RKO (cell line): ENCODE results near the gene TFB2M.

Experiments used
- DNase-seq: peaks from one replicate; pipeline ENCODE4 v3.0.0-alpha.2; 2016; ENCODE audit warnings: low spot score

TFB2M gene

GRCh38 chr1:246552110-246552509 is 14.0 kb downstream of the TFB2M start:
- DNase-seq: no peak

DNA sequence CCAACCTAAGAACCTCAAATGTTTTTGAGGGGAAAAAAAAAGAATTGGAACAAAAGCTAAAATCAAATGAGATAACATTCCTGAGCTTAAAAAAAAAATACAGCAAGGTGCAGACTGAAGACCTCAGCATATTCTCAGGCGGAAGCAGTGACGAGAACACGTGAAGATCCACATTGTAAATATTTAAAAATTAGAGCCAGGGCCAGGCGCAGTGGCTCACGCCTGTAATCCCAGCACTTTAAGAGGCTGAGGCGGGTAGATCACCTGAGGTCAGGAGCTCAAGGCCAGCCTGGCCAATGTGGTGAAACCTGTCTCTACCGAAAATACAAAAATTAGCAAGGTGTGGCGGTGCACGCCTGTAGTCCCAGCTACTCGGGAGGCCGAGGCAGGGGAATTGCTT is 15.7 kb downstream of the TFB2M start:
- DNase-seq: no peak

DNA sequence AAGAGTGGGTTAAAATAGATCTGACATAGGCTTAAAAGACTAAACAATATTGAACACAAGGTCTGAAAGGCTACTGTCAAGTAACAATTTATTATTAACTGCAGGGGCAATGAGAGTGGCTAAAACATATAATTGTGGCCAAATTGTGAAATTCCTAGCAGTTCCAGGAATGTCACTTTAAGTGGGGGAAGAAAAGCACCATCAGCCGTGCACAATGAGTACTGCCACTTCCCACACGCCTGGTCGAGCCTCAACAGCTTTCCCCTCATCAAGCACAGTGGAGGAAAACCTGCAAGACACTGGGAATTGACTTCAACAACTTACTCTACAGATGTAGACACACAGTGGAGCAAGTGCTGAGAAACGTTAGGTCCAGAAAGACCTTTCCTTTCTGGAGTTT is 16.4 kb downstream of the TFB2M start:
- DNase-seq: no peak

DNA sequence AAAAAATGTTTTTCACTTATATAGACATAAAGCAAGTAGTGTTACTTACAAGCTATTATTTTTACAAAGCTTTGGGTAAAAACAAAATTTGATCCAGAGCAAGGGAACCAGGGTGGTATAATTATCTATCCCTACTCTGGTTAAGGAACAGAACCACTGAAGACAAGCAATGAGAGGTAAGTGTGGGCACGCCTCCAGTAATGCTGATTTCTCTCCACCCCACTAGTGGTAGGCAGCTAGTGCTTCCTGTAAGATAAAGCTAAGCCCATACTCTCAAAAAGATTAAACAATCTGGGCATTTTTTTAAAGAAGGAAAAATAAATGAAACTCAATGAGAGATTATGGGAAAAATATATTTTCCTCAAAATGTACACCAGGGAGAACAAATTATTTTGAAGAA is 22.1 kb downstream of the TFB2M start:
- DNase-seq: no peak

- no peak for DNase-seq
Measured at GRCh38 chr1:246540738-246541491, 25.1 kb downstream of the TFB2M start.

- no peak for DNase-seq
Measured at GRCh38 chr1:246537887-246538286, 28.2 kb downstream of the TFB2M start.

GRCh38 chr1:246537441-246537840 is 28.6 kb downstream of the TFB2M start:
- DNase-seq: no peak

DNA sequence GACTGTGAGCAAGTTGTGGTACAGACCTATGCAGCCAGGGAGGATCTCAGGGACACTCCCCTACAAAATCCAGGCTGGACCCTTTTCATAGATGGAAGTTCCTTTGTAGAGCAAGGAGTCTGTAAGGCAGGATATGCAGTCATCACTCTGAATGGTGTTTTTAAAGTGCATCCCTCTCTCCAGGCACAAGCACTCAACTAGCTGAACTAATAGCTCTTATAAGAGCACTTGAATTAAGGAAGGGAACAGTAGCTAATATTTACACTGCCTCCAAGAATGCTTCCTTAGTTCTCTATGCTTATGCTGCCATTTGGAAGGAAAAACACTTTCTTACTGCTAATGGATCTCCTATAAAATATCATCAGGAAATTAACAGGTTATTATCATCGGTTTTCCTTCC is 31.9 kb downstream of the TFB2M start:
- no peak for DNase-seq

DNA sequence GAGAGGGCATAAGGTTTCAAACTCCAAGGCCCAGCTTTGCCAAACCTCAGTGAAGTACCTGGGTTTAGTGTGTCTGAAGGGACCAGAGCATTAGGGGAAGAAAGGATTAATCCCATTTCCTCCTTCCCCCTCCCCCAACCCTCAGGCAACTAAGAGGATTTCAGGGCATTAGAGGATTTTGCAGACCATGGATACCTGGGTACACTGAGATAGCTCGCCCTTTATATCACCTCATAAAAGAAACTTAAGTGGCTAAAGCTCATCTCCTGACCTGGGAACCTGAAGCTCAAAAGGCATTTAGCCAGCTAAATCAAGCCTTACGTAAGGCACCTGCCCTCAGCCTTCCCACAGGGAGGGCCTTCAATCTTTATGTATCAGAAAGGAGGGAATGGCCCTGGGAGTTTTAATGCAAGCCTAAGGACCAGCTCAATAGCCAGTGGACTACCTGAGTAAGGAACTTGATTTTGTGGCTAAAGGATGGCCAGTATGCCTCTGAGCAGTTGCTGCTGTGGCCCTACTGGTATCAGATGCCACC is 32.6 kb downstream of the TFB2M start:
- no peak for DNase-seq

DNA sequence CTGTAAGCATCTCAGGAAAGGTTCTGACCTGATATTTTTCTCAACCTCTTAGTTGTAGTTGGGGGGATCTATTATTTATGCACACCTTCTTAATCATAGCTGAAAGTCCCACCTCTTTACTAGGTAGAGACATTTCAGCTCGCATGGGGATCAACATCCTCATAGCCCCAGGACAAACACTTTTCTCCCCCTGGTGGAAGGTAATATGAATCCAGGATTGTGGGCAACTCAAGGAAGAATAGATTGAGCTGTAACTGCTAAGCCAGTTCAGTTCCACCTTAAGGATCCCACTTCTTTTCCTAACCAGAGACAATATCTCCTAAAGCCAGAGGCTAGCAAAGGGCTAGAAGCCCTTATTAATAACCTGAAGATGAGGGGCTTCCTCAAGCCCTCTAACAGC is 33.5 kb downstream of the TFB2M start:
- DNase-seq: no peak

- no peak for DNase-seq
Measured at GRCh38 chr1:246530482-246530881, 35.6 kb downstream of the TFB2M start.

- DNase-seq: no peak
Measured at GRCh38 chr1:246528933-246529731, 36.9 kb downstream of the TFB2M start.

GRCh38 chr1:246527402-246528088 is 38.5 kb downstream of the TFB2M start:
- DNase-seq: no peak

DNA sequence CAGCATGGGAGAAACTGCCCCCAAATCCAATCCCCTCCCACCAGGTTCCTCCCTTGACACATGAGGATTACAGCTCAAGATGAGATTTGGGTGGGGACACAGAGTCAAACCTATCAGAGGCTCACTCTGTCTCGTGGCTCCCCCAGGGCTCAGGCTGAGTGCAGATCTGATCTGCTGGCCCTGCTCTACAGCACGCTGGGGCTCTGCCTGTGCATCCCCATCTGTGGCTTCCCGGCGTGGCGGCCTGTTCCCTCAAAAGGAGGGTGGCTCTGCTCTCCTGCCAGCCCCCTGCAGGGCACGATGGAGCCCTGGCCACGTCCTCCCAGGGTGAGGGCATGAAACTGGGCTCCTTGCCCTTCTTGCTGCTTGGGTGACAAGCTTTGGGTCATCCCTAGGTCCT is 39.1 kb downstream of the TFB2M start:
- no peak for DNase-seq

DNA sequence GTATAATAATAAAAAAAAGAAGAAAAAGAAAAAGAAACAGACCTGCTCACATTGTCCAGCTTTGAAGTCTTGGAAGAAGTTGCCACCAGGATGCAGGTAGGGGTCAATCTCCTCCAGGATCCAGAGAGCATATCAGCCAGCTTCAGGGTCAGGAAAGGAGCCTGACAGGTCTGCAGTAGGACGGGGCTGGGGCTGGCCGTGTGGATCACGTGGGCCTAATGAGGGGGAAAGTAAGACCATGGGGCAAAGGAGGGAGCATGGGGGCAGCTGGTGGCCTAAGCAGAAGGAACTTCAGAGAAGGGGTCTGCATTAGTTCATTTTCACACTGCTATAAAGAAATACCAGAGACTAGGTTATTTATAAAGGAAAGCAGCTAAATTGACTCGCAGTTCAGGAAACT is 39.7 kb downstream of the TFB2M start:
- DNase-seq: no peak

DNA sequence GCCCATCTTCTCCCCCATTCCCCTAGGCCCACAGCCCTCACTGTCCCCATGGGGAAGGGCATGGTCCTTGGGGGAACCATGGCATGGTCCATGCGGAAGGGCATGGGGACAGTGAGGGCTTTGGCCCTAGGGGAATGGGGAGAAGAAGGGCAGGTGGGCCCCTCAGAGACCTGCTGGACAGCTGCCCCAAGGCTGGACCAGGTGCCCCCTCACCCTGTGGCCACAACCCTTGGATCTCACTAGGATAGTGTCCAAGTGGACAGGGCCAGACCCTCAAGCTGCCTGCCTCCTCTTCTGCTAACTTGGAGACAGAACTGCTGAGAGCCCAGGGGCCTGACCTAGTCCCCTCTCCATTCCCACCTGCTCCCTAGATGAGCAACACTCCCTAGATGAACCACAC is 46.5 kb downstream of the TFB2M start:
- no peak for DNase-seq

DNA sequence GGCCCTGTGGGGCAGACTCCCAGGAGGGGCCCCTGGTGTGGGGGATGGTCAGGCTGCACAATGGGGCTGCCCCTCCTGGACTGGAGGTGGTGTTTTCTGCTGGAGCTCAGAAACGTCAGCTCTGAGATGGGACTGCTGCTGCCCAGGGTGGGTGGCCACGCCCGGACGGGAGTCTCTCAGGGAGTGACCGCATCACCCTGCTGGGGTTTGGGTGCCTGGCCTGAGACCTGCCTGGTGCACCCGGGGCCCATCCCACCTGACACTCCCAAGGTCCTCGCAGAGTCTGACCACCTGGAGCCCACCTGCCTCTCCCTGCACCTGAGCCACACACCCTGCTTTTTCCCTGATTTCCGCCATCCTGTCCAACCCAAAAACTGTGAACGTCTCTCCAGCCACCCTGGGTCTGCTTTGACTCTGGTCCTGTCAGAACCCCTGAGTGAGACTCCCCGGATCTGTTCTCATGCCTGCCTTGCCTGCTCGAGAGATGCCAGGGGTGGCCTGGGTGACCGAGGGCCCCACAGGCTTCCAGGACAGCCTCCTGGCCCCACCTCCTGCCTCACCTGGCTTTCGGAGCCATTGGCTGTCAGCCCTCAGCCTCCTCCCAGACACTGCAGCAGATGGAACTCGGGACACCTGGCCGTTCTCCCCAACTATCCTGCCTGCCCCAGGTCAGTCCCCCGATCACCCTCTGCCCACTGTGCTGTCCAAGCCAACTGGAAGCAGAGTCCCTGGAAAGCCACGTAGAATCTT is 47.4 kb downstream of the TFB2M start:
- DNase-seq: no peak

DNA sequence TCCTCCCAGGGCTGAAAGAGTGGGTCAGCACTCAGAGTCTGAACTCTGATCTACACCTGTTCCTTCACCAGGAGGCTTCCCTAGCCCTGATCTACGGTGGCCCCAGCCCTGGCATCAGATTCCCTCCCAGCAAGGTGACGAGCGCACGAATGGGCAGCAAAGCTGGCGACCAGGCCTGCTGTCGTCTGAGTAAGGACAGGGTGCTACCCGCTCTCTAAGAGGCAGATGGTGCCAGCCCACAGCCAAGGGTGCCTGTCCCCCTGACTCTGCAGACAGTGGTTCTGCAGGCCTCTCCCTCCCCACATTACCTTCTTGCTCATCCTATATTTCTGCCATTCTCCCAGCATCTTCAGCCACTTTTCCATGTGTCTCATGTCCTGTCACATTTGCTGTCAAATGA is 48.7 kb downstream of the TFB2M start:
- DNase-seq: no peak

DNA sequence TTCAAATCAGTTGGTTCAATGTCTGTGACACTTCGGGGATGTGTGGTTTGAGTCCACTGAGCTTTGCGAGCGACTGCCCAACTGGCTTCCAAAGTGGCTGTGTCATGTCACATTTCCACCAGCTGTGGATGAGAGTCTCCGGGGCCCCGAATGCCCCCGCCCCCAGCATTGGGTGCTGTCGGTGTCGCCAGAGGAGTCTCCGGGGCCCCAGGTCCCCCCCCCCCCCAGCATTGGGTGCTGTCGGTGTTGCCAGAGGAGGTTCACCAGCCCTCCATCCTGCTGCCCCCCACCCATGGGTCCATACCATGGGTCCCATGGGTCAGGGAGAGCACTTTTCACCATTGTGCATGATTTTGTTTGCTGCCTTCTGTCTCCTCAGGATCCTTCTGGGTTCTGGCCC is 49.9 kb downstream of the TFB2M start:
- no peak for DNase-seq

GRCh38 chr1:246515390-246516005 is 50.6 kb downstream of the TFB2M start:
- no peak for DNase-seq

DNA sequence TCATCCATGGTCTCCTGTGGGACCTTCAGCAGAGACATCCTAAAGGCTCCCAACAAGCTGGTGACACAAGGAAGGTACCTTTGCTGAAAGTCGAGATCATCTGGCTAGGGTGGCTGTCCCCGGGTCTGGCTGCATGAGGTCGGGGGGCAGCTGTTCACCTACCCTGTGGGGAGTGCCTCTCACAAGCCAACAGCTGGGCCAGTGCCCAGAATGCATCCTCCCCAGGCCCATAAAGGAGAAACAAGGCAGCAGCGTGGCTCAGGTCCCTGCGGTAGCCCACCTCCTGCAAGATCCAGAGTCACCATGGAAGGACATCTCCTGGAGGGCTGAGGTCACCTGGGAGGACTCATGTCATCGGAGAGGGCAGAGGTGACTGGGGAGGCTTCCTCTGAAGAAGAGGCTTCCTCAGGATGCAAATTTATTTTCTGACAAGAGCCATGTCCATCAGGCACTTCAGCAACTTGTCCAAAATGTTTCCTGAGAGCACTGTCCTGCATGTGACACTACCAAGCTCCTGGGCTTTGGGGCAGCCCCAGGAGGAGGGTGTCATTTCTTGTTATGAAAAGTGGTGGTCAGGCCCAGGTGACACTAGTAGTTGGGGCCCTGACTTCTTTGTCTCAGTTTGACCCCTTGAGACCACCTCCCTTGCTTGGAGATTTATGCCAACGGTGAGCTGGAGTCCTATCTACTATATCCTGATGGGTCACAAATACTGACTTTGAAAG is 52.3 kb downstream of the TFB2M start:
- DNase-seq: no peak
